Thyroid gland (tissue), 4 donors: Measurements from ENCODE around the gene DCTN5. TPM values are rescaled to one million over a fixed set of nuclear protein-coding genes. Genes with fewer than 3 reads are reported as not detected.

ENCODE experiments used
- DNase-seq, 2 donors: peaks; one replicate each; pipeline ENCODE4 v3.0.0-alpha.2; 2019
- H3K27ac ChIP-seq, 3 donors: fragments of 200-600 bp; sonication (generic); 1 replicate in 2 of 3; 2 replicates in 1 of 3; pipeline ENCODE4 v1.5.1; 2016 to 2019; ENCODE audit warnings: mild to moderate bottlenecking in 1 of 3, moderate library complexity in 1 of 3
- H3K27me3 ChIP-seq: fragments of 200-600 bp; sonication (generic); one replicate; pipeline ENCODE4 v1.5.1; 2019
- H3K36me3 ChIP-seq, 2 donors: fragments of 200-600 bp; sonication (generic); one replicate each; pipeline ENCODE4 v1.5.1; 2016 to 2019
- H3K4me1 ChIP-seq, 2 donors: fragments of 200-600 bp; sonication (generic); one replicate each; pipeline ENCODE4 v1.5.1; 2017 to 2019
- H3K4me3 ChIP-seq, 3 donors: fragments of 200-600 bp; sonication (generic); replicated peaks in 1 of 3; 1 replicate in 2 of 3; 2 replicates in 1 of 3; pipeline ENCODE4 v1.5.1; 2016; ENCODE audit warnings: mild to moderate bottlenecking in 1 of 3
- H3K9me3 ChIP-seq: fragments of 200-600 bp; sonication (generic); one replicate; pipeline ENCODE4 v1.5.1; 2017
- POLR2A ChIP-seq, 2 donors: fragments of 450-650 bp; IDR thresholded peaks; one replicate each; pipeline ENCODE4 v1.6.1; 2017; ENCODE audit warnings: antibody characterized with exemption in 2 of 2, mild to moderate bottlenecking in 2 of 2, moderate library complexity in 1 of 2
- WGBS, 2 donors: methylation state at CpG; one replicate each; pipeline ENCODE4 v1.1.5; 2017; 5-methylcytosine and 5-hydroxymethylcytosine counted together
- intact Hi-C: fragments of 100-400 bp; cut with DNase I; formaldehyde crosslinking; loops from one replicate; pipeline ENCODE4 v1.15.1; 2023
- total RNA-seq, 4 donors: library from RNA; depleted of rRNA; stranded (reverse); fragments of >200 nt; gene quantifications; one replicate each; pipeline ENCODE4 v1.2.3, GENCODE V29; 2016
- TF ChIP-seq, protein P1 (sequence below), 6 experiments: fragments of 200-600 bp in 3 of 6; fragments of 450-650 bp in 3 of 6; sonication (generic) in 3 of 6; IDR thresholded peaks; one replicate each; pipeline ENCODE4 v1.5.1; 2016 to 2019; ENCODE audit warnings: antibody characterized with exemption in 6 of 6, mild to moderate bottlenecking in 2 of 6, inconsistent platforms in 1 of 6, moderate library complexity in 1 of 6

Gene DCTN5
- total RNA-seq, 4 donors from 2014 or later = 24.1 to 51.1 (median 47.6) TPM

DNA sequence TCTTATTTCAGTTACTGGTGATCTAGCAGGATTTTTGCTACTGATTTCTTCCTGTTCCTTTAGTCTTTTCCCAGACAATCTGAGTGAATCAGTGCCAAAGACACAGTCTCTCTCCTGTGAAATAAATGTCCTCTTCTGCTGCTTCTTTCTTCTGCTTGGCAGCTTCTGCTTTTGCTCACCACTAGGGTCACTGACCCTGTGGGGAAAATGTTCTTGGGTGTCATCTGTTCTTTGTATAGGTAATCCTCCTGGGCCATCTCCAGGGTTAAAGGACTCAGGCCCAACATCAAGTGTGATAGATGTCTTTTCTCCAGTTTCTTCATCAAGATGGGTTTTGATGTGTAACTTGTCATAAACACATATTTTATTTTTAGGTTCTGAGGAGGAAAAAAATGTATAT lies 5.3 kb upstream of the DCTN5 start:
- TF ChIP-seq, protein P1, sequence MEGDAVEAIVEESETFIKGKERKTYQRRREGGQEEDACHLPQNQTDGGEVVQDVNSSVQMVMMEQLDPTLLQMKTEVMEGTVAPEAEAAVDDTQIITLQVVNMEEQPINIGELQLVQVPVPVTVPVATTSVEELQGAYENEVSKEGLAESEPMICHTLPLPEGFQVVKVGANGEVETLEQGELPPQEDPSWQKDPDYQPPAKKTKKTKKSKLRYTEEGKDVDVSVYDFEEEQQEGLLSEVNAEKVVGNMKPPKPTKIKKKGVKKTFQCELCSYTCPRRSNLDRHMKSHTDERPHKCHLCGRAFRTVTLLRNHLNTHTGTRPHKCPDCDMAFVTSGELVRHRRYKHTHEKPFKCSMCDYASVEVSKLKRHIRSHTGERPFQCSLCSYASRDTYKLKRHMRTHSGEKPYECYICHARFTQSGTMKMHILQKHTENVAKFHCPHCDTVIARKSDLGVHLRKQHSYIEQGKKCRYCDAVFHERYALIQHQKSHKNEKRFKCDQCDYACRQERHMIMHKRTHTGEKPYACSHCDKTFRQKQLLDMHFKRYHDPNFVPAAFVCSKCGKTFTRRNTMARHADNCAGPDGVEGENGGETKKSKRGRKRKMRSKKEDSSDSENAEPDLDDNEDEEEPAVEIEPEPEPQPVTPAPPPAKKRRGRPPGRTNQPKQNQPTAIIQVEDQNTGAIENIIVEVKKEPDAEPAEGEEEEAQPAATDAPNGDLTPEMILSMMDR (IDR thresholded peaks at IDR 0.05) = no peak
- no peak for TF ChIP-seq POLR2A (IDR thresholded peaks at IDR 0.05)
- no peaks in the 10 kb centered on the region for H3K27me3 ChIP-seq
- peaks cover 23 to 27% of the 10 kb centered on the region in 2 donors for H3K36me3 ChIP-seq
- no peak overlapping the region for H3K27ac ChIP-seq
- DNase-seq = no peak
- H3K4me1 ChIP-seq = peaks cover 8 to 10% of the 10 kb centered on the region in 2 donors
- intact Hi-C loops = no loop called here
- H3K9me3 ChIP-seq = no peaks in the 10 kb centered on the region
- no peak overlapping the region for H3K4me3 ChIP-seq

DNA sequence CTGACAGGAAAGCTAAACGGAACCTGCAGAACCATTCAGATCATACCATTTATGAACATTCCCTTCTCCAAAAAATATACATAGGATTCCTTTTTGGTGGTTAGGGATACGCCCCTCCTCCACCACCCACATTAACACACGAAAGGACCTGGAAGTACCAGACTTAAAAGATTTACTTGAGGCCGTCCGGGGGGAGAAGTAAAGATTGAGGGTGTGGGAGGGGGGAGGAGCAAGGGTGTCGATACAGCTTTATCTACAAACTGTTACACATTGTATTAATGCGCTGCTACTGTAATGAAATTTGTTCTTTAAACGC lies 693 bp upstream of the DCTN5 start:
- peaks cover 21 to 23% of the 10 kb centered on the region in 2 donors for H3K36me3 ChIP-seq
- intact Hi-C loops = loop anchor here (10.0 kb wide), 1 partner anchor 76 kb away; no protein-coding TSS in a partner anchor
- DNase-seq = no peak
- no peaks in the 10 kb centered on the region for H3K9me3 ChIP-seq
- peak overlapping the region; percentile 63 to 88 (median 80) for H3K4me3 ChIP-seq
- no peaks in the 10 kb centered on the region for H3K27me3 ChIP-seq
- peak overlapping the region in 2 of 3 donors; percentile 56 to 71 for H3K27ac ChIP-seq
- peaks cover 14 to 15% of the 10 kb centered on the region in 2 donors for H3K4me1 ChIP-seq
- WGBS, 2 donors = 1% methylated on average over 8 of the region's 8 CpGs
- TF ChIP-seq, protein P1 (IDR thresholded peaks at IDR 0.05) = no peak
- TF ChIP-seq POLR2A (IDR thresholded peaks at IDR 0.05) = no peak

DNA sequence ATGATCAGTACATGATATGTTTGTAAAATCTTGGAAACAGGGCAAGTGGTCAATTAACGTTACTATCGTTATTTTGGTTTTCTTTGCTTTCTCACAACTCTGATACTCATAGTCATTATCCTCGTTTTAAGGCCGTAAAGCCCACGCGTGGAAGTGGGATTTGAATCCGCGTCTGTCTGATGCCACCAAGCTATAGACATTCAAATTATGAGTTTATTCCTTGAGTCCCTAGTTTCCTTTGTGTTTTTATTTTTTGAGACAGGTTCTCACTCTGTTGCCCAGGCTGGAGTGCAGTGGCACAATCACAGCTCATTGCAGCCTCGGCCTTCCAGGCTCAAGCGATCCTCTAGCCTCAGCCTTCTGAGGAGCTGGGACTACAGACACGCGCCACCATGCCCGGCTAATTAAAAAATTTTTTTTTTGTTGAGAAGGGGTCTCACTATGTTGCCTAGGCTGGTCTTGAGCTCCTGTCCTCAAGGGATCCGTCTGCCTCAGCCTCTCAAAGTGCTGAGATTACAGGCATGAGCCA lies 1.0 kb downstream of the DCTN5 start:
- H3K9me3 ChIP-seq = no peaks in the 10 kb centered on the region
- no peak for DNase-seq
- H3K36me3 ChIP-seq = peaks cover 11 to 17% of the 10 kb centered on the region in 2 donors
- peaks cover 14 to 15% of the 10 kb centered on the region in 2 donors for H3K4me1 ChIP-seq
- WGBS, 2 donors = 67 to 70% methylated on average over 14 of the region's 14 CpGs
- no peak overlapping the region for H3K27ac ChIP-seq
- intact Hi-C loops = loop anchor here (10.0 kb wide), 1 partner anchor 78 kb away; no protein-coding TSS in a partner anchor
- no peaks in the 10 kb centered on the region for H3K27me3 ChIP-seq
- peak overlapping the region in 1 of 3 donors; percentile 88 for H3K4me3 ChIP-seq
- no peak for TF ChIP-seq POLR2A (IDR thresholded peaks at IDR 0.05)
- TF ChIP-seq, protein P1 (IDR thresholded peaks at IDR 0.05) = no peak

DNA sequence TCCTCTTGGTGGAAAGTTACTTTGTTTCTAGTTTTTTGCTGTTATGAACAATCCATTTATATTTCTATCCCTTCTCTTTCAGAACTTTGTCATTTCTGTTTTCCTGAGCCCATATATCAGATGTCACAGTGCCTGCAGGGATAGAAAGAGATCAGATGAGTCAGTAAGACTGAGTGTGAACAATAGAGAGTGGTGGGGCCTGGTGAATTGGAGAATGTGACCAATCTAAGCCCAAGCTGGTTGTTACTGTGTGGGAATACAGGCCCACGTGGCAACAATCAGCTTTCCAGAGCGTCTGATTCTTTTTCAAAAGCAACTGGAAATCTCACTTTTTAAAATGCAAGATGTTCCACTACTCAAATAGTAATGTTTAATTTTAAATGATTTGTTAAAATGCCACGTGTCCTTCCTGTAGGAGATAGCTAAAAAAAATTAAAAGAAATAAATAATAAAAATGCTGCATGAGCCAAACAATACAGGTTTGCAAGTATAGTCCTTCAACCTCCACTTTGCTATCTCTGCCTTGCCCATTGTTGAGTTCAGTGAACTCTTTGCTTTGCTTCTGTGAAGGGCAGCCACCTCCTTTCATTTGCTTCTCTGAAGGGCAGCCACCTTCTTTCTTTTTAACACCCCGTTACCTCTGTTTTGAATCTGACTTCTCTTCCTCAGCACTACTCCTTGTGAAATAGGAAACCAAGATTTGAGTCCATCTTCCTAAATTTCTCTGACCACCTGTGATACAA lies 9.6 kb downstream of the DCTN5 start:
- Histone ChIP-seq H3K4me1 (no peaks in the 10 kb centered on the region), H3K27ac (no peak overlapping the region), H3K27me3 (no peaks in the 10 kb centered on the region), H3K36me3 (peaks cover under 1 to 4% of the 10 kb centered on the region in 2 donors), H3K9me3 (no peaks in the 10 kb centered on the region), H3K4me3 (no peak overlapping the region)
- TF ChIP-seq POLR2A (IDR thresholded peaks at IDR 0.05) = no peak
- TF ChIP-seq, protein P1 (IDR thresholded peaks at IDR 0.05) = no peak
- WGBS, 2 donors = 89% methylated on average over 4 of the region's 4 CpGs
- intact Hi-C loops = no loop called here
- no peak for DNase-seq

DNA sequence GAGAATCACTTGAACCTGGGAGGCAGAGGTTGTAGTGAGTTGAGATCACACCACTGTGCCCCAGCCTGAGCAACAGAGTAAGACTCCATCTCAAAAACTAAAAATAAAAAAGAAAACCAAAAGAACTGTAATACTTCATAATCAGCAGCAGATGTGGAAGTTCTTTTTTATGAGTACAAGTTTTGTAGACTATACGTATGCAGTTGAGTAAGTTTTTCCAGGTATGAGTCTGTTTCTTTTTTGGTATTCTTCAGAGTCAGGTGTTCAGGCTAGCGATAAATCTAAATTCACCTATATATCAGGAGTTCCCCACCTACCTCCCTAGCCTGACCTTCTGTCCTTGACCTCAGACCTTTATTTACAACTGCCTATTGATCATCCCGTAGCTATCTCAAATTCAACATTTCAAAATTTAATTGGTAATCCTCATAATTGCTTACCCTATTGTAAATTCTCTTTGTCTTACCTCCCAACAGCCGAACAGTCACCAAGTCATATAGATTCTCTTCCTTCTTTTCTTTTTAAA lies 10.7 kb downstream of the DCTN5 start:
- Histone ChIP-seq H3K27ac (no peak overlapping the region), H3K27me3 (no peaks in the 10 kb centered on the region), H3K9me3 (no peaks in the 10 kb centered on the region), H3K4me3 (no peak overlapping the region), H3K4me1 (no peaks in the 10 kb centered on the region), H3K36me3 (peaks cover 0 to 4% of the 10 kb centered on the region in 2 donors)
- DNase-seq = no peak
- WGBS, 2 donors = 96 to 97% methylated on average over 4 of the region's 4 CpGs
- intact Hi-C loops = no loop called here
- TF ChIP-seq, protein P1 (IDR thresholded peaks at IDR 0.05) = no peak
- TF ChIP-seq POLR2A (IDR thresholded peaks at IDR 0.05) = no peak
